Activated CD4-positive, alpha-beta T cell treated with anti-CD3 and anti-CD28 coated beads for 1 hour (primary cell): ENCODE data around the gene GNPDA1.

ENCODE experiments used
- DNase-seq: peaks from one replicate; pipeline ENCODE4 v3.0.0-alpha.2; 2020

GNPDA1 gene

DNA sequence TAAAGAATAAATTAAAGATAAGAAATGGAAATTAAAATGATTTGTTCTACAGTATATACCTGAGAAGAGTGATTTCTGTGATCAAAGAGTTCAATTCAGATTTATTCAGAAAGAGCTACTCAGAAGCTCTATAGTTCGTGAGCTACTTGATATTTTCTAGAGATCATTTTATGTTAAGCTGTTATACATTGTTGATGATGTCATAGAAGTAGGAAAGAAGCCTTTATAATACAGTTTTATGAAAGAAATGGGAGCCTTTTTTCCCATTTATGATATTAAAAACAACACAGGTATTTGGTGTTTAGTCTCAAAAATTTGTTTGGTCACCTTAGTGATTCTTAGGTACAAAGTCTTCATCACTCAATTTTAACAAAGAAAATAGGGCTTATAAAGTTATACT, 23.1 kb downstream of the GNPDA1 start:
- DNase-seq, result no peak

- no peak for DNase-seq
Measured at GRCh38 chr5:141986072-141986471, 26.8 kb downstream of the GNPDA1 start.

- DNase-seq, result no peak
Measured at GRCh38 chr5:141982626-141983025, 30.2 kb downstream of the GNPDA1 start.

GRCh38 chr5:141978389-141978788, 34.4 kb downstream of the GNPDA1 start:
- DNase-seq, result no peak

DNA sequence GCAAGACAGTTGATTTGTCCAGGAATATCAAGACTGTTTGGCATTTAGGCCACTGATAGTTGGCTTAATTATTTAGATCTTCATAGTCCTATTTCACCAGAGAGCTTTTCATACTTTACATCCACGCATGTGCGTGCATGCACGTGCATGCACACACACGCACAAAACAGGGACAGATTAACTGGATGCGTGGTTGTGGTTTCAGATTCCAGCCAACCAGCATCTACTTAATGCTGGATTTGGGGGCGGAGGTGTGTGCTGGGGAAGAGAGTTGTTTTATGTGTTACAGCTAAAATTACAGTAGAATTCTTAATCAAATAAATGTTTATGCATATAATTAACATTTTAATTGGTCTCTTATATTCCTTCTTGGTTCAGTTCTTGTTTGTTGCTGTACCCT, 36.7 kb downstream of the GNPDA1 start:
- DNase-seq, result no peak

DNA sequence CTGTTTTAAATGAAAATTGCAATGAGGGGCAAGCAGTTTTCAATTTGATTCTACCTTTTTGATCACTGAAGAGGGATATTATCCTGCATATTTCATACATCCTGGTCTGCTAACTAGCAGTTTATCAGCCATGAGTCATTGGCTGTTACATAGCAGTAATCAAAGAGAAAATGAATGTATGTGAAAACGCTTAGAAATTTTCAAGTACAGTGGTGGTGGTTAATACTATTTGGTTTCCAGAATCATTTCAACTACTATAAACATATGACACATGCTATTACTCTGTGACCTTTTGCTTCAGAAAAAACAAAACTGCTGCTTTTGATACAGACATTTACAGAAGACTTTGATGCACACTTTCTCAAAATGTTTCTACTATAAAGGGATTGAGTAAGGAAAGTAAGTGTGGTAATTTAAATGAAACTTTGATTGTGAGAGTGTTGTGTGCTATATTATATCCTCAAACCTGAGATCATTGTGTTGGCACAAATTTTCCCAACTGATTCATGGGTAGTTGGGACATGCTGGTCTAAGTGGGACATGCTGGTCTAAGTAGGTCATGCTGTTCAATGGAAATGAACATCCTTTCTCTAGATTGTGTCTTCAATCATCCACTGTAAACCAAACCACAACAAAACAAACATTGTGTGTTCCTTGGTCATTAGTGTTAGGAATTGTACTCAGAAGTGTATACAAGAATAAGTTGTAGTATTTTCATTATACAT, 38.8 kb downstream of the GNPDA1 start:
- DNase-seq, result no peak

GRCh38 chr5:141969783-141970771, 42.8 kb downstream of the GNPDA1 start:
- DNase-seq, result no peak

DNA sequence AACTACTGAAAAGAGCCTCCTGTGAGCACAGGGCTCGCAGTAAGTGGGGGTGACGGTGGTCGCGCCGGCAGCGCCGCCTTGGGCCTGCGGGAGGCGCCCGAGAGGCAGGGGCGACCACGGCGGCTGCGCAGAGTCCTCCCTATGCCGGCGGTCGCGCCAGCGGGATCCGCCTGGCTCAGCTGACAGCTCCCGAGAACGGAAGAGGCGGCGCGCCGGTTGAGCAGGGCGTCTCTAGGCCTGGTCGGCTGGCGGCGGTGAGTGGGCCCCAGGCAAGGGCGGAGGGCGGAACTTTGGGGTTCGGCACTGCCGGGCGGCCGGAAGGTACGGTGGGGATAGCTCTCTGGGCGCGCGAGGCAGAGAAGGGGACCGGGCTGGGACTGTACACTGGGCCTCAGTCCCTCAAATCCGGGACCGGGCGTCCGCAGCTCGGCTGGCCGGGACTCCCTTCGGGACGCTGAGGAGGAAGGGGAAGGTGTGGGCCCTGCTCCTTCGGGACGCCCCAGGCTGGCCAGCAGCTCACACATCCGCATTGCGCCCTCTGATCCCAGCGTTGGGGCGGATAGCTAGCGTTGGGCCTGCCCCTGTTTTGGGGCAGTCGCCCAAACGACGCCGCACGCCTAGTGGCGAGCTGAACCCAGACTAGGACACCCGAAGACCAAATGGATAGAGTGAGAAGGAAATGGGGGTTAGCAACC, 43.8 kb downstream of the GNPDA1 start, which contains the start of gene RNF14:
RNF14 (plus strand) TSS at position 192 of the 695 bp plus-strand sequence. CDS start 4,484 bp downstream, outside the sequence.
- peak; percentile 84 for DNase-seq

- no peak for DNase-seq
Measured at GRCh38 chr5:141966963-141967333, 45.9 kb downstream of the GNPDA1 start.

DNA sequence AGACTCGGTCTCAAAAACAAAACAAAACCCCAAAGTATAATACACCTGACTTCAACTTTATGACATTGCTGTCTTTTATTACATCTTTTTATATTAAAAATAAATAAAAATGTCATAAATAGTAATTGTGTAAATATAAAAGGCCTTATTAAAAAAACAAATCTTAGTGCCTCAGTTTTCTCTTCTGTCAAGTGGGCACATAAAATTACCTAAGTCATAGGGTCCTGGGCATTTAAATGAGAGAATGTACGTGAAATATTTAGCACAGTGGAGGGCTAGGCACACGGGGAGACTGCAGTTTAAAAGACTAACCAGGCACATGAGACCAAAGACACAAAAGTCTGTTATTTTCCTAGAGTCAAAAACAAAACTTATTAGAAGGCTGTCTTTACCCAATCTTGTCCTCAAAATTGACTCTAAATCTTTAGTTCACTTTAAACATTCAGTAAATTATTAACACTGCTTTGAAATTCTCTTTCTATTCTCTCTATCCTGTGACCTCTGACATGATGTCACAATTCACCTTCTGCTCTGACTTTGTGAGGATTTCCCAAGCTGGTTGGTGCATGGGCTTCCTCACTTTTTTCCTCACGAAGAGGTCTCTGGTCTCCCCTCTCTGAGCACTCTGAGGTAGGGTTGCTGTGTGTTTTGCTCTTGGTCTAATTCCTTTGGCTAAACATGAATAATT, 46.4 kb downstream of the GNPDA1 start:
- DNase-seq, result no peak

- no peak for DNase-seq
Measured at GRCh38 chr5:141965071-141965470, 47.8 kb downstream of the GNPDA1 start.

DNA sequence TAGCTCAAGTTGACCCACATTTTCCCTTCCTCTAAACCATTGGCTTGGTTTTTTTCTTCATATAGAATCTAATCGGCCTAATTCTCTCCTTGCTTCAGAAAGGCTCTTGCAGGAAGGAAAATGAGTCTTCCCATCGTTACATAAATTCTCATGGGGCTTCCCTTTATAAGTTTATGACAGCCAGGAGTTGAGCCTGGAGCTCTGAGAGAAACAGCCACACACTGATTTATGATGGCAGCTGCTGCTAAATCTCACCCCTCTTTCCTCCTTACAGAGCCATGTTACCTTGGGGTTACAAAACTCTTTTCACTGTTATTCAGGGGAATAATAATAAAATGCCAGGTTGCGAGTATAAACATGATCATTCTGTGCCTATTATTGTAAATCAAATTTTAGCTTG, 49.1 kb downstream of the GNPDA1 start:
- DNase-seq, result no peak

GRCh38 chr5:141961466-141961865, 51.4 kb downstream of the GNPDA1 start:
- DNase-seq, result no peak

DNA sequence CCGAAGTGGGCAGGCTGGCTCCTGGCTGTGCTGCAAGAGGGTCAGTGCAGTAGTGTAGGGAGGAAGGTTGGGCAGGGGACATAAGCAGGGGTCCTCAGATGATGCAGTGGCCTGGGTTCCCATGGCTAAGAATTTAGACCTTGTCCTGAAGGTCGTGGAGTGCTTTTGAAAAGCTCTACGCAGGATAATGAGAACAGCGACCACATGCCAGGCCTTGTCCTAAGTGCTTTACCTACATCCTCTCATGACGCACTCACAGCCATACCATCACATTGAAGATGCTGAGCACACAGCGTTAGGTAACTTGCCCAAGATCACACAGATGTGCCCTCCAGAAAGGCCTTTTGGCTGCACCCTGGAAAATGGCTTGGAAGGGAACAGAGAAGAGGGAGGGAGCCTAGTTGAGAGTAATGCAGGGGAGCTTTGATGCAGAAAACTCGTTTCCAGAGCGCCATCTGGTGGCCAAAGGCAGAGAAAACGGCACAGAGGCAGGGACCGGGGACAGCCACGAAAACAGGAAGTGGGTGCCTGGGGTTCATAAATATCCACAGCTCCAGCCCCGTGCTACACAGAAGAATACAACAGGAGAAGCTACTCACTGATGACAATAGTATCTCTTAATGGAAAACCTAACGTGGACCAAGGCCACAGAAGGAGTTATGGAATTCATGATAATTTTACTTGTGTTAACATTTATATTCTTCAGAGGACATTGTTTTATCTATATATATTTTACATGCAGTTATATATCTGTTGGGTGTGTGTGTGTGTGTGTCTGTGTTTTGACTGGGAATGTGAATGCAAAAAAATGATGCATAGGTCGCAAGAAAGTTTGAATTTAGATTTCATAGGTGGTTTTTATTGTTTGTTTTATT, 52.1 kb downstream of the GNPDA1 start:
- peak; percentile 79 for DNase-seq

GRCh38 chr5:141960018-141960417, 52.8 kb downstream of the GNPDA1 start:
- DNase-seq, result no peak

- no peak for DNase-seq
Measured at GRCh38 chr5:141958546-141959172, 54.2 kb downstream of the GNPDA1 start.

GRCh38 chr5:141958113-141958512, 54.7 kb downstream of the GNPDA1 start, which contains the start of gene PCDH12:
Gene PCDH12 (minus strand): TSS chr5:141958202. CDS start chr5:141957851, 351 bp downstream.
- DNase-seq, result no peak

GRCh38 chr5:141957367-141957996, 55.3 kb downstream of the GNPDA1 start:
- no peak for DNase-seq

DNA sequence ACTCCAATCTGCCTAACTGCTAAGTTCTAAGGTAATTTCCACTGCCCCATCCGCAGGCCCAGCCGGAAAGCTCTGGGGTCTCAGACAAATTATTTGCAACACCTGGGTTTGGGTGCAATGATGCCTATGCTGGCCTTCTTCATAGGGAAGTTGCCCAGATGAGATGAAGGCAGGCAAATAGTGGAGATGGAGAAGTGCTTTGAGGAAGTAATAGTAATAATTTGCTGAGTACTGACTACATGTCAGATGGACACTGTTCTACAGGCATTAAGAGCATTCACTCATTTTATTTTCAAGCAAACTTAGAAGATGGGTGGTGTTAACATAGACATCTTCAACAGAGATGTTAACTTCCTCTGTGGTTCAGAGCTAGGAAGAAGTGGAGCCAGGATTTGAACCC, 58.6 kb downstream of the GNPDA1 start:
- DNase-seq, result no peak

- DNase-seq, result no peak
Measured at GRCh38 chr5:141952020-141952419, 60.8 kb downstream of the GNPDA1 start.
